GM19351 (cell line): Measurements from ENCODE around the gene F2R.
"Not testable (repeated sequence)": the region's sequence is repeated elsewhere in the genome, so short reads cannot be mapped to it uniquely, and the experiment has no call there.

Source experiments
- ATAC-seq: cut with Tn5 transposase; IDR thresholded peaks from one replicate; pipeline ENCODE4 v1.9.1; 2021; ENCODE audit warnings: mild to moderate bottlenecking, moderate library complexity; ENCODE audit not compliant: unreplicated experiment

The F2R gene

DNA sequence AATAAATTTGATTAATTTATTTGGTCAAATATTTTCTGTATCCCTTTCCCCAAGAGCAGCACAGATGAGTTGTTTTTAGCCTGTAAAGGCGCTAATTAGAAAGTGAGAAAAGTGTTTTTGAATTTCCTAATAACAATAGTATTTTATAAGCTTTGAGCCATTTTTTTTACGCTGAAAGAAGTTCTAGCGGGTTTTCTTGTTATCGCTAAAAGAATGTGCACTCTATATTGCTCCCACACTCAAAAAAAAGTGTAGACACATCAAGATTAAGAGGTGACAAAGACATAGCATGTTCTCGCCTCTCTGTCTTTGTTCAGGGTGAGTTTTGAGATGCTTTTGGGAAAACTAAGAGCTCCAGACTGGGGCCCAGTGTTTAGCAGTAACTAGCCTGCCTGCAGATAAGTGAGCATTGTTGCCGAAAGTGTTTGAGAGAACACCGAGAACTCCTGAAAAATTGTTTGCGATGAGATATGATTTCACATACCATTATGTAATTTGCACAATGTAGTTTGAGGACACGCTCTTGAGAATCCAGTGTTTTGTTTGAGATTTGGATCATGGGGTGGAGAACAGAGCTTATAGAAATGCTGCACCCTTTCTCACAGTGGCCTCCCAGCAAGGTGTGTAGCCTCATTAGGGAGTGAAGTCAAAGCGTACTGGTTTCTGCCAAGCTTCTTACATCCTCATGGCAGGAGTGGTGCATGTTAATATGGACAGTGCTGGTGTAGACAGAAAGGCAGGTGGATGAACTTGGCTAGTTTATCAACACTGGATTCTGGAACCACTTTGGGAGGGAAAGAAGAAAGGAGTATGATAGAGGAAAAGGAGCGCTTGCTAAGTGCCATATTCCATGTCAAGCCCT, 1.5 kb downstream of the F2R start:
- ATAC-seq: no peak

DNA sequence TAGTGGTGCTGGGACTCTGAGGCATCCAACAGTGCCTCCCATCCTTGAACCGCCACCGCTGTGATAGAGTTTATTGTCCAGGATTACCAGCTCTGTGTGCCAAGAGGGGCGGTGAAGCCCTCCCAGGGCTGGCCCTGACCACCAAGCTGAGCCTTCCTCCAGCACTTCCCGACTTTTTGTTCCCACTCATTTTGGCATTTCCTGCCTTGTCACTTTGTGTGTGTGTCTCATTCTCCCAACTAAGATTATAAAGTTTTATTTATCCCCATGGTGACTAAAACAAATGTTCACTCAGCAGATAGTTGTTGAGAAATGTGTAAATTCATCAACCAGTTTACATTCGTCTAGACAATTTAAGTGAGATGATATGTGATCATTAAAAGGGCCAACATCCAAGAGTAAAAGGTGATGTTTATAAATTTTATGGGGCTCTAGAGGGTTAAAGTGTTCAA, 2.5 kb downstream of the F2R start:
- no peak for ATAC-seq

DNA sequence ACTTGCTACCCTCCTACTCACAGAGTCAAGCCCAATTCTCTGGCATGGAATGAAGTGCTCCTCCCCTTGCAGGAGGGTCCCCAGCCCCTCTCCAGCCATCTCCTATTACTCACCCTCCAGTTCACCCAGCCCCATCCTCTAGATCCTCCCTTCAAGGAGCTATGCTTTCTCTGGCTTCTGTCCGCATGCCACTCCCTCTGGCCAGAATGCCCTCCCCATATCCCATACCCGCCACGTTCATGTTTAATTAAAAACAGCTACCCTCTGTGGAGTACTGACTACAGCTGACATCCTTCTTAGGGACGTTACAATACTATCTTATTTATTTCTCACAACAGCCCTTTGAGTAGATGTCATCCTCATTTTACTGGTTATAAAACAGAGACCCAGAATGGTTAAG, 3.0 kb downstream of the F2R start:
- ATAC-seq: no peak

DNA sequence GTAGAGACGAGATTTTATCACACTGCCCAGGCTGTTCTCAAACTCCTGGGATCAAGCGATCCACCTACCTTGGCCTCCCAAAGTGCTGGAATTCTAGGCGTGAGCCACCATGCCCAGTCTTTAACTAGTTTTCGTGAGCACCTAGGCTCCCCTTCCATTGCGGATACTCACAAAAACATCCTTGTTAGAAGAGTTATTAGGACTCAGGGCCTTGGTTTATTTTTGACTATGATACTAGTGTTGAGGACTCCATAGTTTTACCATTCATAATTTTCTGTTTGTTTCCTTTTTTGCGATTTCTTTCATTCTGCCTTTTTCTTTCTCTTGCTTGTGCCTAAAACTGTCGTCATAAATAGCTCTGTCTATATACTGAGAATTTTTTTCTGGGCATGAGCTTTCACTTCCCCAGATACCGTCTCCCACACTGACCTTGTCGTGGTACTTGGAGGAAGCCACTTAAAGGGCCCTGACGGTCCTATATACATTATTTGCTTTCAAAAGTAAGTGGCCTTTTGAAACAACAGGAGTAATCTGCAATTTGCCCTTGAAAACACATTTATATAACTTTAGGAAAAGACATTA, 5.2 kb downstream of the F2R start:
- peak; percentile 98 for ATAC-seq

DNA sequence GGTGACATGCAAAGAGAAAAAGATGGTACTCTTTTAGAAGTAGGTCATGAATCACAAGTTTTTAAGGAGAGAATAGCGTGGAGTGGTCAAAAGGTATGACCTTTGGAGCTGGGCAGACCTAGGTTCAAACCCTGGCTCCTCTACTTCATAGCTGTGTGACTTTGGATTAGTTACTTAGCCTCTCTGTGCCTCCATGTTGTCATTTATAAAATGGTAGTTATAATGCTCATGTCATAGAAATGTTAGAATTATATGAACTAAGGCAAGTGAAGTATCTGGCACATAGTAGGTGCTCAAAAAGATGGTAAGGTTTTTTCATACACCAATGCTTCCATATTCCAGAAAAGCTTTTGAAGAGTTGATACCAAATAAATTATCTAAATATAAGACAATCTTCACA, 7.3 kb downstream of the F2R start:
- ATAC-seq: no peak

DNA sequence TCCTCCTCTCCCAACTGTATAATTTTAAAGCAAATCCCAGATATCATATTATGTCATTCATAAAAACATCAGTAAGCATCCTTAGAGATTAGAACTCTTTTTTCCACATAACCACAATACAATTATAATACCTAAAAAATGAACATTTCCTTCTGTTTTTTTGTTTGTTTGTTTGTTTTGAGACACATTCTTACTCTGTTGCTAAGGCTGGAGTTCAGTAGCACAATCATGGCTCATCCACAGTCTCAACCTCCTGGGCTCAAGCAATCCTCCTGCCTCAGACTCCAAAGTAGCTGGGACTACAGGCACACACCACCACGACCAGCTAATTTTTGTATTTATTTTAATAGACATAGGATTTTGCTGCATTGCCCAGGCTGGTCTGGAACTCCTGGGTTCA, 8.0 kb downstream of the F2R start:
- ATAC-seq: no peak

DNA sequence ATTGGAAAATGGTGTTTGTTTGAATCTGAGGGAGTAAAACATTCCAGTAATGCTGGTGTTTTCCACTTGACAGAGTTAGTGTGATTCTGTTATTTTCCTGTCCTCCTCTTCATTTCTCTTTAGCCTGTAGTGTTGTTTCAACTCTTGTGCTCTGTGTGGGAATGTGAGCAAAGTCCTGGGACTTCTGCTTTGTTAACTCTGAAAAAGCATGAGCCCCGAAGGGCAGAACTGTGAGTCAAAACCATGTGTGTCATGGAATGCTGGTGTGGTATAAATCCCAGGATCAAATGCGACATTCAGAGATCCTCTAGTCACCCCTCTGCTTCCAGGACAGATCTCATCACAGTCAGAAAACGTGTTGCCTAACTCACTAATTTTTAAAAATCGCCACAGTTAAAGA, 8.9 kb downstream of the F2R start:
- ATAC-seq: no peak

DNA sequence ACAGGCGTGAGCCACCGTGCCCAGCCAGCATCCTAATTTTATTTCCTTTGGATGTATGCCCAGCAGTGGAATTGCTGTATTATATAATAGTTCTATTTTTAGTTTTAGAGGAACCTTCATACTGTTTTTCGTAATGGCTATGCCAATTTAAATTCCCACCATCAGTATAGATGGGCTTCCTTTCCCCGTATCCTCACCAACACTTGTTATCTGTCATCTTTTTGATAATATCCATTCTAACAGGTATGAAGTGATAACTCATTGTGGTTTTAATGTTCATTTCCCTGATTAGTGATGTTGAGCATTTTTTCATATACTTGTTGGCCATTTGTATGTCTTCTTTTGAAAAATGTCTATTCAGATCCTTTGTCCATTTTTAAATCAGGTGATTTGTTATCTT, 13.0 kb downstream of the F2R start:
- ATAC-seq: no peak

DNA sequence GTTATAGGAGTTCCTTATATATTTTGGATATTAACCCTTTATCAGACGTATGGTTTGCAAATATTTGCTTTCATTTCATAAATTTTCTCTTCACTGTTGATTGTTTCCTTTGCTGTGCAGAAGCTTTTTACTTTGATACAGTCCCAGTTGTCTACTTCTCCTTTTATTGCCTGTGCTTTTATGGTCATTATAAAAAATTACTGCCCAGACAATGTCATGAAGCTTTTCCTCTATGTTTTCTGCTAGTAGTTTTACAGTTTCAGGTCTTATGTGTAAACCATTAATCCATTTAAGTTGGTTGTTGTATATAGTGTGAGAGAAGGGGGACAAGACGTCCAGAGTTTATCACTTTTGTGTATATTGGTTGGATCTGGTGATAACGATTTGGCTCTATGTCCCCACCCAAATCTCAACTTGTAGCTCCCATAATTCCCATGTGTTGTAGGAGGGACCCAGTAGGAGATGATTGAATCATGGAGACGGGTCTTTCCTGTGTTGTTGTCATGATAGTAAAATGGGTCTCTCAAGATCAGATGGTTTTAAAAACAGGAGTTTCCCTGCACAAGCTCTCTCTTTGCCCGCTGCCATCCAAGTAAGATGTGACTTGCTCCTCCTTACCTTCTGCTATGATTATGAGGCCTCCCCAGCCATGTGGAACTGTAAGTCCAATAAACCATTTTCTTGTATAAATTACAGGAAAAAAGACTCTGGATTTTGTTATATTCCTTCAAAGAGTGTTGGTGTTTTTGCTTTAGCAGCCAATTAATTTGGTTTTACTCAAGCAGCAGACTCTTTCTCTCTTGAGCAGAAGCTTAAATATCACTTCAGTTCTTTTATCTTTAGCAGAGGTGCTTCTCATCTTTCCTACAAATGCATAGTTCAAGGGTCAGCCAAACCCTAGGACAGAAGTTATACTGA, 13.7 kb downstream of the F2R start:
- ATAC-seq: no peak

DNA sequence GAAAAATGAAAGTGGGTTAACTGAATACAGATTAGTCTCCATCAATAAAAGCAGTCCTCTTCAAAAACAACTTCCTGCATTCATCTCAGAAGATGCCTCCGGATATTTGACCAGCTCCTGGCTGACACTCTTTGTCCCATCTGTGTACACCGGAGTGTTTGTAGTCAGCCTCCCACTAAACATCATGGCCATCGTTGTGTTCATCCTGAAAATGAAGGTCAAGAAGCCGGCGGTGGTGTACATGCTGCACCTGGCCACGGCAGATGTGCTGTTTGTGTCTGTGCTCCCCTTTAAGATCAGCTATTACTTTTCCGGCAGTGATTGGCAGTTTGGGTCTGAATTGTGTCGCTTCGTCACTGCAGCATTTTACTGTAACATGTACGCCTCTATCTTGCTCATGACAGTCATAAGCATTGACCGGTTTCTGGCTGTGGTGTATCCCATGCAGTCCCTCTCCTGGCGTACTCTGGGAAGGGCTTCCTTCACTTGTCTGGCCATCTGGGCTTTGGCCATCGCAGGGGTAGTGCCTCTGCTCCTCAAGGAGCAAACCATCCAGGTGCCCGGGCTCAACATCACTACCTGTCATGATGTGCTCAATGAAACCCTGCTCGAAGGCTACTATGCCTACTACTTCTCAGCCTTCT, 16.6 kb downstream of the F2R start:
- no peak for ATAC-seq

DNA sequence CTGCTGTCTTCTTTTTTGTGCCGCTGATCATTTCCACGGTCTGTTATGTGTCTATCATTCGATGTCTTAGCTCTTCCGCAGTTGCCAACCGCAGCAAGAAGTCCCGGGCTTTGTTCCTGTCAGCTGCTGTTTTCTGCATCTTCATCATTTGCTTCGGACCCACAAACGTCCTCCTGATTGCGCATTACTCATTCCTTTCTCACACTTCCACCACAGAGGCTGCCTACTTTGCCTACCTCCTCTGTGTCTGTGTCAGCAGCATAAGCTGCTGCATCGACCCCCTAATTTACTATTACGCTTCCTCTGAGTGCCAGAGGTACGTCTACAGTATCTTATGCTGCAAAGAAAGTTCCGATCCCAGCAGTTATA, 17.1 kb downstream of the F2R start:
- peak; percentile 87 for ATAC-seq

DNA sequence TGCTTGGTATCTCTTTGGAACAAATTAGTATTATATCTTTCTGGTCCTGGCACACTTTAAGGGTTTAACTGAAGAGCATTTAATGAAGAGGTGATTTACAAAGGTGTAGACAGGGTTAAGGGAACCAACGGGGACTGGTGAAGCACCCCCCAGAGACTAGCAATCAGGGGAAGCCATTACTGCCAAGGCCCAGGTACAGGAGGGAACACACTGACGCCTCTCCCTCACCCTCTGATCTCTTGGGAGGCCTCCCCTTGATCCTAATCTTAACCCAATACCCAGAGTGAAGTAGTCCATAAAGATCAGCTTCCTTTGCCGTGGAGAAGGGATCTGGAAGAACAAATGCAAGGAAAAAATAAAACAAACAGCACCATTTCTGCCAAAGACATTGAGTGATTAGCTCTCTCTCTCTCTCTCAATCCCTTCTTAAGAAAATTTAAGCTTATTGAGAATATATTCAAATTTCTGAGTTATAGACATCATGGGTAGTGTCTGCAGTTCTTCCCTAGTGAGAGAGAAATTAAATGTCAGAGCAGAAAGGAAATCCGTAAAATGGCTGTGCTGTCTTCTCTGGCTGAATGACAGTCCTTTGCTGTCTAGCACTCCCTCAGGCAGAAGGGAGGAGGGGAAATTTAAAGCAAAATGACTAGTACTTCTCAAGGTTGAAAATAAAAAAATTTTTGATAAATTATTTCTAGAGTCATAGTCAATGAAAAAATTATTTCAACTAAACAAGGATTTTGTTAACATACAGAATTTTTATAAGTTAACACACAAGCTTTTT, 20.0 kb downstream of the F2R start:
- no peak for ATAC-seq

DNA sequence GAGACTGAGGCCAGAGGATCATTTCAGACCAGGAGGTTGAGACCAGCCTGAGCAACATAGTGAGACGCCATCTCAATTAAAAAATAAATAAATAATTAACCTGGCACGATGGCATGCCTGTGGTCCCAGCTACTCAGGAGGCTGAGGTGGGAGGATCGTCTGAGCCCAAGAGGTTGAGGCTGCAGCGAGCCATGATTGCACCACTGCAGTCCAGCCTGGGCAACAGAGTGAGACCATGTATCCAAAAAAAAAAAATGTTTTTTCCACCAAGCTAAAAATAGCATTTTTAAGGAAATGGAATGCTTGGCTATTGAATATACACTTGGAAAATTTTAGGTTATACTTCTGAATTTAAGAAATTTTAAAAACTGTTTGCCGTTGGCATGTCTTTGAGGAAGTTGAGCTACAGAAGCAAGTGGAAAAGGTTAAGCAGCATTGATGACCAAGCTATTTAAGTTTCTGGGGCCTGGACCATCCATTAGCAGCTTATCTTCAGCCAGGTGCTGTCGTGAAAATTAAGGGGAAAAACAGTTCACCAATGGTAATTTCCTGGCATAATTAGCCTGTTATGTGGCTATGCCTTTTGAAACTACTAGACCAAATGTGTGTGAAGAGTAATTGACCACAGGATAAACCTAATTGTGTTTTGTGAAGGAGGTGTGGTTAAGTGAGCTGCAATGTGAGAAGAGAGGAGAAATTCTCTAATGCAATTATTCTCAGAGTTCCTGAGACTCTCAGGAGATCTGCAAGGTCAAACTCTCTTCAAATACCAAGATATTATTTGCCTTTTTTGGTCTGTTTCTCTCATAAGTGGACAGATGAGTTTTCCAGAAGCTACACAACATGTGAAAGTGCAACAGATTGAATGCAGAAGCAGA, 21.0 kb downstream of the F2R start:
- ATAC-seq: peak; percentile 24

DNA sequence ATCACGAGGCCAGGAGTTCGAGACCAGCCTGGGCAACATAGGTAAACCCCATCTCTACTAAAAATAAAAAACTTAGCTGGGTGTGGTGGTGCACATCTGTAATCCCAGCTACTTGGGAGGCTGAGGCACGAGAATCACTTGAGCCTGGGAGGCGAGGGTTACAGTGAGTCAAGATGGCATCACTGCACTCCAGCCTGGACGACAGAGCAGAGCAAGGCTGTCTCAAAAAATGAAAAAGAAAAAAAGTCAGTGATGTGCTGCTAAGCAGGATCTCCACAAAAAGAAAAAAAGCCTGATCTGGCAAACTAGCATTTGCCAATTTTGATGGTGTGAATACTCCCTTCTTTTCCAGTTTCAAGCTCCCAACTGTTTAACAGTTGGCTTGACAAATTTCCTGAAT, 21.9 kb downstream of the F2R start:
- no peak for ATAC-seq

DNA sequence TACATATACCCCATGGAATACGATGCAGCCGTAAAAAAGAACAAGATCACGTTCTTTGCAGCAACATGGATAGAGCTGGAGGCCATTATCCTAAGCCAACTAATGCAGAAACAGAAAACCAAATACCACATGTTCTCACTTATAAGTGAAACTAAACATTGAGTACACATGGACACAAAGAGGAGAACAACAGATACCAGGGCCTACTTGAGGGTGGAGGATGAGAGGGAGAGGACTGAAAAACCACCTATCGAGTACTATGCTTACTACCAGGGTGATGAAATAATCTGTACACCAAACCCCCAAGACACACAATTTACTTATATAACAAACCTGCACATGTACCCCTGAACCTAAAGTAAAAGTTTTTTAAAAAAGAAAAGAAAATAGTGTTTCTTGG, 25.6 kb downstream of the F2R start:
- ATAC-seq: not testable (repeated sequence)

DNA sequence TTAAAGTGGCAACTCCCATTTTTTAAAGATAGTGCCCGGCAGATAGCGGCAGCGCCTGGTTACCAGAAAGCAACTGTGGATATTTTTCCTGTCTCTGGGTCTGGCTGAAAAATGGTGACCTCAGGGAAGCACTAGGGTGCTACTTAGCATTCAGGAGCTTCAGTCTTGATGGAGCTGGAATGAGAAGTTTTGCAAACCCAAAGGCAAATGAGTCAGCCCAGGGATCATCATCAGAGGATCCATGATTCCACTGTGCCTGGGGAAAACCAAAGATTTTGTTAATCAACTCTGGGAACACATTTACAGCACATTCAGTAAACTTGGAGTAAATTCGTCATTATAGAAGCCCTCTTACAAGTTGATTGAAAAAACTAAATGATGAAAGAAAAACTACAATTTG, 26.7 kb downstream of the F2R start:
- no peak for ATAC-seq

DNA sequence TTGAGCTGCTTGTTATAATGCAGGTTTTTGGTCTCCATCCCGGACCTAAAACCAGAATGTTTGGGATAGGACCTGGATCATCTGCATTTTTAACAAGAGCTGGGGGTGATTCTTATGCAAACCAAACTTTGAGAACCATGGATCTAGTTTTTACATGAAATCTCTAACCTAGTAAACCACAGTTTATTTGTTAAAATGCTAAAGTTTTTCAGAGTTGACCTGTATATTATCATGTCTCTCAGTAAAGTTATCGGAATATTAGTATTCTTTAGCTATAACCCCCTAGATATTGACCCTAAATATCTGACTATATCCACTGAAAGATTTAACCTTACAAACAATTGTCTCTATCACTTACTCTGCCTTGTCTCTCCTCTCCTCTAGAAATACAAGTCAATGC, 28.7 kb downstream of the F2R start:
- no peak for ATAC-seq

DNA sequence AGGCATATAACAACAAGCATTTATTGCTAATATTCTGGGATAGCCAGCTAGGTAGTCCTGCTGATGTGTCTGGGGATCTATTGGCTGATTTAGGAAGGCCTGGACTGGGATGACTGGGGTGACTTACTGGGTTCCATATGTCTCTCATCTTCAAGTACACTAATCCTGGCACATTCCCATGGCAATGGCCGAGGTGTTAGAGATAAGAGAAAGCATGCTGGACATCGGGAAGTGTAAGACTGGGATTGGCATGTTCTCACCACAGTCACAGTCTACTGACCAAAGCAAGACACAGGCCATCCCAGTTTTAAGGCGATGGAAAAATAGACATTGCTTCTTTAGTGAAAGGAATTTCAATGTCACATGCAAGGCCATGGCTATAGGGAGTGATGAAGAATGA, 29.7 kb downstream of the F2R start:
- ATAC-seq: no peak

DNA sequence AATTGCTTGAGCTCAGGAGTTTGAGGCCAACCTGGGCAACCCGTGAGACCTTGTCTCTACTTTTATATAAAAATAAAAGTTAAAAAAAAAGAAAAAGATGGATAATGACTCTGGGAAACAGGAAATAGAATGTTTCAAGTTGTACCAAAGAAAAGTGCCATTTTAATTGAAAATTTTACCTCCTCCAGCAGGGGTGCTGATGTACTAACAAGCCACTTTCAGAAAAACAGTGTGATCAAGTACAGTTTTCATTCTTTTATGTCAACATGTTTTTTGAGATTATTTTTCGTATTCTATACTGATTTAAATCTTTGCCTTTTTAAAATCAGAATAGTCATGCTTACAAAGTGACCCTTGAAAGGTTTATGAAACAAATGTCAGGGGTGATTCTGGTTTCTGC, 30.8 kb downstream of the F2R start:
- no peak for ATAC-seq
